Loucy (cell line): ENCODE results near the gene MYO3B.

Experiments
- H2AFZ ChIP-seq: fragments of 200-600 bp; sonication (generic); 2 replicates; pipeline ENCODE4 v1.6.0; 2016; ENCODE audit warnings: antibody characterized with exemption, mild to moderate bottlenecking, low read length, moderate library complexity
- H3F3A ChIP-seq: fragments of 200-600 bp; 2 replicates; pipeline ENCODE4 v1.6.0; 2016; ENCODE audit warnings: antibody characterized with exemption, low read depth, mild to moderate bottlenecking
- H3K27me3 ChIP-seq: fragments of 200-600 bp; sonication (generic); 2 replicates; pipeline ENCODE4 v1.6.1; 2014; ENCODE audit warnings: low read length, mild to moderate bottlenecking; ENCODE audit not compliant: insufficient read depth, poor library complexity, severe bottlenecking
- H3K36me3 ChIP-seq: fragments of 200-600 bp; sonication (generic); 2 replicates; pipeline ENCODE4 v1.6.1; 2016; ENCODE audit warnings: low read length; ENCODE audit not compliant: insufficient read depth
- H3K4me1 ChIP-seq: fragments of 200-600 bp; sonication (generic); 2 replicates; pipeline ENCODE4 v1.5.1; 2014; ENCODE audit warnings: low read length, mild to moderate bottlenecking; ENCODE audit not compliant: insufficient read depth, poor library complexity, severe bottlenecking
- H3K4me2 ChIP-seq: fragments of 200-600 bp; sonication (generic); 2 replicates; pipeline ENCODE4 v1.6.0; 2014; ENCODE audit warnings: antibody characterized with exemption, low read length, low read depth, mild to moderate bottlenecking; ENCODE audit not compliant: poor library complexity, severe bottlenecking
- H3K4me3 ChIP-seq: fragments of 200-600 bp; sonication (generic); 2 replicates; pipeline ENCODE4 v1.5.1; 2014; ENCODE audit warnings: low read length, mild to moderate bottlenecking, mixed read lengths; ENCODE audit not compliant: poor library complexity, severe bottlenecking
- H3K79me2 ChIP-seq: fragments of 200-600 bp; sonication (generic); 2 replicates; pipeline ENCODE4 v1.6.1; 2014; ENCODE audit warnings: low read length; ENCODE audit not compliant: insufficient read depth
- H3K9ac ChIP-seq: fragments of 200-600 bp; sonication (generic); 2 replicates; pipeline ENCODE4 v1.6.0; 2014; ENCODE audit warnings: mild to moderate bottlenecking, low read depth, low read length, moderate library complexity; ENCODE audit not compliant: poor library complexity, severe bottlenecking
- H3K9me2 ChIP-seq: fragments of 200-600 bp; sonication (generic); replicated peaks from 2 replicates; pipeline ENCODE4 v1.6.1; 2016; ENCODE audit warnings: low read depth, low read length, mixed read lengths
- H3K9me3 ChIP-seq: fragments of 200-600 bp; sonication (generic); 2 replicates; pipeline ENCODE4 v1.6.1; 2014; ENCODE audit warnings: mild to moderate bottlenecking, antibody characterized with exemption, low read length, low read depth; ENCODE audit not compliant: insufficient read depth
- H4K20me1 ChIP-seq: fragments of 200-600 bp; sonication (generic); 2 replicates; pipeline ENCODE4 v1.6.0; 2014; ENCODE audit warnings: antibody characterized with exemption, low read length, mild to moderate bottlenecking; ENCODE audit not compliant: insufficient read depth, poor library complexity, severe bottlenecking
- EZH2phosphoT487 ChIP-seq: fragments of 200-600 bp; IDR thresholded peaks from 2 replicates; pipeline ENCODE4 v1.6.1; 2018; ENCODE audit warnings: antibody characterized with exemption, mild to moderate bottlenecking, moderate library complexity, borderline replicate concordance
- TF ChIP-seq, protein P1 (sequence below): fragments of 200-600 bp; sonication (generic); conservative IDR thresholded peaks from 2 replicates; pipeline ENCODE4 v1.5.1; 2014; ENCODE audit warnings: mild to moderate bottlenecking, antibody characterized with exemption, low read length

MYO3B gene

DNA sequence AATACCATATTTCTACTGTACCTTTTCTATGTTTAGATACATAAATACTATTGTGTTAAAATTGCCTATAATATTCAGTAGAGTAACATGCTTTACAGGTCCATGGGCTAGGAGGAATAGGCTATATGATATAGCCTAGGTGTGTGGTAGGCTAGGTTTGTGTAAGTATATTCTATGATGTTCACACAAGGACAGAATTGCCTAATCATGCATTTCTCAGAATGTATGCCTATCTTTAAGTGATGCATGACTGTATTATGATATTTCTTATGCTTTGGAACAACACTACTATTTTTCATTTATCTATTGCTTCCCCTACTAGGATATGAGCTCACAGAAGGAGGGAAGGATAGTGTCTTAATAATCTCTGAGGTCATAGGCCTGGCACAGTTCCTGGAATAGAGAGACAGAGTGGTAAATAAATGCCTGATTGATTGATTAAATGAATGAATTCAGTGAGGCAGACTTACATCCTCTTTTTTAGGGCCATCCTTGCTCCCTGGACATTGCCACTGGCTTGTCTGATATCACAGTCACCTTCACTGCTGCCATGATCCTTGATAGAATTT lies 121.0 kb downstream of the MYO3B start:
- H3K79me2 ChIP-seq = no peaks in the 10 kb centered on the region
- H2AFZ ChIP-seq = no peak overlapping the region
- H3K4me2 ChIP-seq = no peak overlapping the region
- no peak overlapping the region for H3K9ac ChIP-seq
- H3K36me3 ChIP-seq = no peaks in the 10 kb centered on the region
- H3K9me2 ChIP-seq = no peaks in the 10 kb centered on the region
- no peak overlapping the region for H3K4me3 ChIP-seq
- H3F3A ChIP-seq = no peaks in the 10 kb centered on the region
- no peak for TF ChIP-seq EZH2phosphoT487
- TF ChIP-seq, protein P1, sequence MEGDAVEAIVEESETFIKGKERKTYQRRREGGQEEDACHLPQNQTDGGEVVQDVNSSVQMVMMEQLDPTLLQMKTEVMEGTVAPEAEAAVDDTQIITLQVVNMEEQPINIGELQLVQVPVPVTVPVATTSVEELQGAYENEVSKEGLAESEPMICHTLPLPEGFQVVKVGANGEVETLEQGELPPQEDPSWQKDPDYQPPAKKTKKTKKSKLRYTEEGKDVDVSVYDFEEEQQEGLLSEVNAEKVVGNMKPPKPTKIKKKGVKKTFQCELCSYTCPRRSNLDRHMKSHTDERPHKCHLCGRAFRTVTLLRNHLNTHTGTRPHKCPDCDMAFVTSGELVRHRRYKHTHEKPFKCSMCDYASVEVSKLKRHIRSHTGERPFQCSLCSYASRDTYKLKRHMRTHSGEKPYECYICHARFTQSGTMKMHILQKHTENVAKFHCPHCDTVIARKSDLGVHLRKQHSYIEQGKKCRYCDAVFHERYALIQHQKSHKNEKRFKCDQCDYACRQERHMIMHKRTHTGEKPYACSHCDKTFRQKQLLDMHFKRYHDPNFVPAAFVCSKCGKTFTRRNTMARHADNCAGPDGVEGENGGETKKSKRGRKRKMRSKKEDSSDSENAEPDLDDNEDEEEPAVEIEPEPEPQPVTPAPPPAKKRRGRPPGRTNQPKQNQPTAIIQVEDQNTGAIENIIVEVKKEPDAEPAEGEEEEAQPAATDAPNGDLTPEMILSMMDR = no peak
- no peaks in the 10 kb centered on the region for H3K9me3 ChIP-seq
- no peaks in the 10 kb centered on the region for H4K20me1 ChIP-seq
- H3K27me3 ChIP-seq = no peaks in the 10 kb centered on the region
- H3K4me1 ChIP-seq = peaks cover 4% of the 10 kb centered on the region

DNA sequence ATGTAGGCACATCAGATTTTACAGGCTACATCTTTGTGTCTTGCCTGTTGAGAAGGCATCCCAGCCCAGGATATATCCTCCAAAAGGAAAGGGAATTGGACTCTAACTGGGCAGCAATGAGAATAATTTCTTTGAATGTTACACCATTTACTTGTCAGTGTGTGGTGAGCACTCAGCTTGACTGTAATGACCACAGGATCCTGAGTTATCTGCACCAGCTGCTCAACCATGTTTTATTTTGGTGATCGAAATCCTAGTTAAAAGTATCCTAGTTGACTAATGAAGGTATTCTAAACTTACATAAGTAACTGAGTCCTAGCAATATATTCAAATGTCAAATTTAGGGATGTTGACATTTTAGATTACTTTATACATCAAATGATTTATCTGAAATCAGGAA lies 123.0 kb downstream of the MYO3B start:
- H3K79me2 ChIP-seq = no peaks in the 10 kb centered on the region
- no peak overlapping the region for H3K4me2 ChIP-seq
- no peaks in the 10 kb centered on the region for H3K9me3 ChIP-seq
- no peaks in the 10 kb centered on the region for H3K36me3 ChIP-seq
- H3F3A ChIP-seq = no peaks in the 10 kb centered on the region
- no peak overlapping the region for H2AFZ ChIP-seq
- H3K4me1 ChIP-seq = peaks cover 4% of the 10 kb centered on the region
- no peak overlapping the region for H3K4me3 ChIP-seq
- no peaks in the 10 kb centered on the region for H3K9me2 ChIP-seq
- no peaks in the 10 kb centered on the region for H3K27me3 ChIP-seq
- H4K20me1 ChIP-seq = no peaks in the 10 kb centered on the region
- no peak overlapping the region for H3K9ac ChIP-seq
- no peak for TF ChIP-seq EZH2phosphoT487
- TF ChIP-seq, protein P1 = no peak

DNA sequence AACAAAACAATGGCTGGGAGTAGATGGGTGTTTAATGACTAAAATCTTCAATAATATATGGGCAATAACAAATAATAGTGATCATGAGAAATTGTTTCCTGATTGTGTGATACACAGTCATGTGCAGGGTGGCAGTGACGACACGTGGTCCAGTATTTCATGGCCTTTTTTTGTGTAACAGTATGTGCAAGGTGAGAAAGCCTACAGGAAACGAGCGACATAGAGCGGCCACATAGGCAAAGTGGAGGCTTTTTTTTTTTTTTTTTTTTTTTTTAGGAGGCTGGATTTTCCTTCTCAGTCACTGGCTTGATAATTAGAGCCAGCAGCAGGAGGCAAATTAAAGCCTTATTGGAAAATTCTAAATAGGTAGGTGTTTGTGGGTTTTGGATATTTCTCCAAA lies 123.7 kb downstream of the MYO3B start:
- Histone ChIP-seq H3K9me3 (no peaks in the 10 kb centered on the region), H3K9ac (no peak overlapping the region), H4K20me1 (no peaks in the 10 kb centered on the region), H3K79me2 (no peaks in the 10 kb centered on the region), H3K4me2 (no peak overlapping the region), H3K27me3 (no peaks in the 10 kb centered on the region), H3F3A (no peaks in the 10 kb centered on the region), H3K4me1 (peaks cover 4% of the 10 kb centered on the region), H2AFZ (no peak overlapping the region), H3K9me2 (no peaks in the 10 kb centered on the region), H3K4me3 (no peak overlapping the region), H3K36me3 (no peaks in the 10 kb centered on the region)
- TF ChIP-seq, protein P1 = no peak
- no peak for TF ChIP-seq EZH2phosphoT487
